ENCODE measurements around the gene LLGL1. TPM values are rescaled to one million over a fixed set of nuclear protein-coding genes. Genes with fewer than 3 reads are reported as not detected.
A peak's percentile ranks its signal among the peaks of the same experiment; 100 is the strongest.

Gene LLGL1
- total RNA-seq, 3 donors from 2014 or later, result 18.1 to 19.8 (median 19.0) TPM

DNA sequence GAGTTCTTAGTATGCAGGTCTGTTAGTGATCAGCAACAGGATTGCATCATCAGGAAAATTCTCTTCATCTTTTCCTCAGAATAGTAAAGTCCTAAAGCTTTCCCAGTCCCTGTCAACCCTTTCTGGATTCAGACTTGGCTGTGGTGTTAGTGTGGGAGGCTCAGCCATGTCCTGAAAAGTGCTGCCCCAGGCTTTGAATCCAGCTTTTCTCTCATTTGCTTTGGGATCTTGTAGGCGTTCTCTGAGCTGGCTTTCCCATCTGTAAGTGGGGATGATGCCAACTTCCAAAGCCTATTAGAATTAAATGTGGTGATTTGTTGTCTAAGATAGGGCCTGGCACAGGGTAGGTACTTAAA is 38.8 kb upstream of the LLGL1 start:
- no peak for DNase-seq
- Mint-ChIP-seq H3K36me3 (ENCODE audit: insufficient read depth) (peaks cover 27% of the 10 kb centered on the region), H3K4me3 (peak overlapping the region; percentile 97), H3K4me1 (ENCODE audit: low read depth) (peaks cover 74% of the 10 kb centered on the region), H3K9me3 (no peaks in the 10 kb centered on the region), H3K27me3 (ENCODE audit: low read depth) (no peaks in the 10 kb centered on the region)
- no peak for ATAC-seq

DNA sequence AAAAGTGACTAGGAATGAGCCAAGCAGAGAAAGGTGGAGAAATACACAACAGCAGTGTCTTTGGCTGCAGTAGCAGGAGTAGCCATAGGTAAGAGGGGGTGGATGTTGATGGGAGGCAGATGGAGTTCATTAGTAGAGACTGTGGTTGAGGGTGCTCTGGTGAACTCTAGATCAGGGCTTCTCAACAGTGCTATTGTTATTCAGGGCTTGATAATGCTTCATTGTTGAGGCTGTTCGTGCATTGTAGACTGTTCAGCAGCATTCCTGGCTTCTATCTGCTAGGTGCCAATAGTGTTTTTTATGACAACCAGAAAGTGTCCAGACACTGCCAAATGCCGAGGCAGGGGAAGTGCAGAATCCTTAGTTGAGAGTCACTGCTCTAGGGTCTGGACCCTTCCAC is 38.2 kb upstream of the LLGL1 start:
- DNase-seq, result no peak
- Mint-ChIP-seq H3K27me3 (ENCODE audit: low read depth) (no peaks in the 10 kb centered on the region), H3K36me3 (ENCODE audit: insufficient read depth) (peaks cover 27% of the 10 kb centered on the region), H3K9me3 (no peaks in the 10 kb centered on the region), H3K4me3 (peak overlapping the region; percentile 97), H3K4me1 (ENCODE audit: low read depth) (peaks cover 72% of the 10 kb centered on the region)
- no peak for ATAC-seq

DNA sequence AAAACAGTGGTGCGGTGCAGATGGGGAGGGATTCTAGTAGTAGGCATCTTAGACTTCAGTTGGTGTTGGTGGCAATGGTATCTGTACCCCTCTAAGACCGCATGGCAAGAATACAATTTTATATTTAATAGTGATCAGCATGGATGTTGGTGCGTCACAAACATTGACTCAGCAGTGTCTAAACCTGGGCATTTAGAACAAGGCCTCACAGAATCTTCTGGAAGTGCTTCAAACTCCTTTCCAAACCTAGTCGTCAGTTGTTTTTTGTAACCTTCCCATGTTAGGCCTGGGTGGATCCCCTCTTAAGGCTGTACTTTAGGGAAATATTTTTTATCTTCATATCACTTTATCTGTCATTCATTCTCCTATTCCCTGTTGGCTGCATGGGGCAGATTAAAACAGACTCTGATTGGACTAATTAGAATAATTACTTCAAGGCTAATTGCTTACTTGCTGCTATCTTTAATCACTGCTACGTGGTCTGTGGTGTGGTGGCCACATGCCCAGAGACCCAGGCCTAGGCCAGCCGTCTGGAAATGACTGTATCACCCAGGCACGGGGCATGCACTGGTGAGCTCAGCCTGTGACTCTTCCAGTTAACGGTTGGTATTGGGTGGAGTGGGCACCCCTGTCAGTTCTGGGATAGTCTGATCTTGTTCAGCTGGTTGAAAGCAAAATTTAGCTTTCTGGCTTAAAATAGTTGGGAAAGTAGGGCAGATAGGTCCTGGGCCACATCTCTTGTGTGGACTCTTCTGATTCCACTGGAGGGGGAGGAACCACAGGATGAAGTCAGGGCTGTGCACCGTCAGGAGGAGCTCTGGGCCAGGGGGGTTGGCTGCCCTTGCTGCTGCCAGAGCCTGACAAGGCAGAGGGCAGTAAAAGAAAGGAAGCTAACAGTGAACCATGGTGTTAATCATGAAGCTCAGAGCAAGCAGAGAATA is 37.3 kb upstream of the LLGL1 start:
- Mint-ChIP-seq H3K4me1 (ENCODE audit: low read depth) (peaks cover 69% of the 10 kb centered on the region), H3K4me3 (peak overlapping the region; percentile 97), H3K27me3 (ENCODE audit: low read depth) (no peaks in the 10 kb centered on the region), H3K9me3 (no peaks in the 10 kb centered on the region), H3K36me3 (ENCODE audit: insufficient read depth) (peaks cover 30% of the 10 kb centered on the region)
- no peak for ATAC-seq
- DNase-seq, result no peak

- Mint-ChIP-seq H3K36me3 (ENCODE audit: insufficient read depth) (peaks cover 37% of the 10 kb centered on the region), H3K4me1 (ENCODE audit: low read depth) (peaks cover 79% of the 10 kb centered on the region), H3K4me3 (no peak overlapping the region), H3K27me3 (ENCODE audit: low read depth) (no peaks in the 10 kb centered on the region), H3K9me3 (no peaks in the 10 kb centered on the region)
- ATAC-seq (no peak), DNase-seq (no peak)
These were observed 34.7 kb upstream of the LLGL1 start for GRCh38 chr17:18190628-18191235.

- Mint-ChIP-seq H3K27me3 (ENCODE audit: low read depth) (no peaks in the 10 kb centered on the region), H3K4me3 (no peak overlapping the region), H3K9me3 (no peaks in the 10 kb centered on the region), H3K4me1 (ENCODE audit: low read depth) (peaks cover 77% of the 10 kb centered on the region), H3K36me3 (ENCODE audit: insufficient read depth) (peaks cover 37% of the 10 kb centered on the region)
- ATAC-seq (no peak), DNase-seq (no peak)
These were observed 34.2 kb upstream of the LLGL1 start for GRCh38 chr17:18191236-18191667.

DNA sequence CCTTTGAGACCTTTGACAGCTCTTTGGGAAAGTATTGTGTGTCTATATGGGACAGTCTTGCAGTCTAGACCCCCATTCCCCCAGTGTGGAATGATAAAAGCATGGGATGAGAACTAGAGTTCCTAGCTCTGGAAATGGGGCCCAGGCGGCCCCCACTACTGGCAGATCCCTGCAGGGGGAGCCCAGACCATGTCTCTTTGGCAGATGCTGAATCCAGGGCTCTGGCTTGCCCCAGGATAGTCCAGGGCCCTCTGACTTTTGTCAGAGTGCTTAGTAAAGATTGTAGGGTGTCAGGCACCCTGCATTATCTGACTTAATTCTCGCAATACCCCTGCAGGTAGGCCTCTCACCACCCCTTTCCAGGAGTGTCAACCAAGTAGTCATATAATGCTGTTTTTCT is 33.5 kb upstream of the LLGL1 start:
- ATAC-seq (peak in 1 of 2 donors; percentile 53), DNase-seq (no peak)
- no peaks in the 10 kb centered on the region for H3K9me3 Mint-ChIP-seq
- H3K4me3 Mint-ChIP-seq, result no peak overlapping the region
- H3K36me3 Mint-ChIP-seq (ENCODE audit: insufficient read depth), result peaks cover 36% of the 10 kb centered on the region
- H3K27me3 Mint-ChIP-seq (ENCODE audit: low read depth), result no peaks in the 10 kb centered on the region
- peaks cover 75% of the 10 kb centered on the region for H3K4me1 Mint-ChIP-seq (ENCODE audit: low read depth)

GRCh38 chr17:18194394-18194793 is 31.0 kb upstream of the LLGL1 start:
- H3K36me3 Mint-ChIP-seq (ENCODE audit: insufficient read depth), result peaks cover 35% of the 10 kb centered on the region
- DNase-seq, result no peak
- no peak overlapping the region for H3K4me3 Mint-ChIP-seq
- peaks cover 73% of the 10 kb centered on the region for H3K4me1 Mint-ChIP-seq (ENCODE audit: low read depth)
- no peak for ATAC-seq
- no peaks in the 10 kb centered on the region for H3K9me3 Mint-ChIP-seq
- no peaks in the 10 kb centered on the region for H3K27me3 Mint-ChIP-seq (ENCODE audit: low read depth)

GRCh38 chr17:18194804-18195203 is 30.6 kb upstream of the LLGL1 start:
- Mint-ChIP-seq H3K36me3 (ENCODE audit: insufficient read depth) (peaks cover 31% of the 10 kb centered on the region), H3K4me3 (no peak overlapping the region), H3K4me1 (ENCODE audit: low read depth) (peaks cover 69% of the 10 kb centered on the region), H3K9me3 (no peaks in the 10 kb centered on the region), H3K27me3 (ENCODE audit: low read depth) (no peaks in the 10 kb centered on the region)
- DNase-seq (no peak), ATAC-seq (no peak)

- H3K4me1 Mint-ChIP-seq (ENCODE audit: low read depth), result peaks cover 68% of the 10 kb centered on the region
- H3K9me3 Mint-ChIP-seq, result no peaks in the 10 kb centered on the region
- ATAC-seq (no peak), DNase-seq (no peak)
- H3K27me3 Mint-ChIP-seq (ENCODE audit: low read depth), result no peaks in the 10 kb centered on the region
- peaks cover 32% of the 10 kb centered on the region for H3K36me3 Mint-ChIP-seq (ENCODE audit: insufficient read depth)
- no peak overlapping the region for H3K4me3 Mint-ChIP-seq
These were observed 30.2 kb upstream of the LLGL1 start for GRCh38 chr17:18195246-18195645.

DNA sequence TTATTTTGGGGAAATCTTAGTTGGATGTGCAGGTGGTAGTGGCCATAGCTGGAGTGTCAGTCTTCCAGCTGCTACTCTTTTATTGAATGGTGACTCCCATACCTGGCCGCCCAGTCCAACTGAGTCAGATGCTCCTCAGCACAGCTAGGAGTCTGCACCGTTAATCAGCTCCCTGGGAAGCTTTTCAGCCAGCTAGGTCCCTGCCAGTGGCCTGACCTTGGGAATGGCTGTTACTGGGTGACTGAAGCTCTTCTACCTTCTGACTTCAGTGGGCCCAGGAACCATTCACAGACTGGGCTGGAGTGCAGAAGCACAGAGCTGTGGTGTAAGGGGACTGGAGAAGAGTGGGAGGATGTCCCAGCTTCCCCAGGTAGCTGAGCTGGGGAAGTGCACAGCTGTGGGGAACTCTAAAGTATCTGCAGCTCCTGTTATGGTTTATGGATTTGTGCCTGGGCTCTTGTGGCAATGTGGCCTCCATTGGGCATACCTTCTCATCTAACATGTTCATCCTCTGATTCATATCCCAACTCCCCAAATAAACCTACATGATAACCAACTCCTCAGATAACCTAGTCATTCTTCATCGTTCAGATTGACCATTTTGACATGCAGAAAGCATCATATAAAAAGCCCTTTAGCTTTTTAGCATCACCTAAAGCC is 27.8 kb upstream of the LLGL1 start:
- Mint-ChIP-seq H3K9me3 (no peaks in the 10 kb centered on the region), H3K27me3 (ENCODE audit: low read depth) (no peaks in the 10 kb centered on the region), H3K4me1 (ENCODE audit: low read depth) (peaks cover 51% of the 10 kb centered on the region), H3K36me3 (ENCODE audit: insufficient read depth) (peaks cover 29% of the 10 kb centered on the region), H3K4me3 (no peak overlapping the region)
- no peak for ATAC-seq
- no peak for DNase-seq

DNA sequence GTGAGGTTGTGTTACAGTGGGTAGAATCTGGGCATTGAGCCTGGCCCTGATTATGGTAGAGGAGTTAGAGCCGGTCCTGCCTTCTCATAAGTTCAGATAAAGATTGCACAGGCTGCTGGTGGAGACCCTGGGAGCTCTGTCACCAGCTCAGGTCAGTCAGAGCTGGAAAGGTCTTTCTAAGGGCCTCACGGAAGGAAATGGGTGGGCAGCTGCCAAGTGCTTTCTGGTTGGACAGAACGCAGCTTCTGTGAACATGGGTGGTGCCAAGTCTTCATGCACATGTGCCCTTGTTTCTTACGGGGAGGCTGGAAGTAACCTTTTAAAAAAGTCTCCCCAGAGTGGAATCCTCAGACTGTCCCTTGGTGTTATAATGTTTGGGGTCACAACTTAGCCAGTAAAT is 26.9 kb upstream of the LLGL1 start:
- Mint-ChIP-seq H3K4me3 (no peak overlapping the region), H3K27me3 (ENCODE audit: low read depth) (no peaks in the 10 kb centered on the region), H3K36me3 (ENCODE audit: insufficient read depth) (peaks cover 29% of the 10 kb centered on the region), H3K4me1 (ENCODE audit: low read depth) (peaks cover 50% of the 10 kb centered on the region), H3K9me3 (no peaks in the 10 kb centered on the region)
- ATAC-seq, result no peak
- DNase-seq, result no peak

GRCh38 chr17:18201108-18201507 is 24.3 kb upstream of the LLGL1 start:
- DNase-seq (no peak), ATAC-seq (no peak)
- Mint-ChIP-seq H3K27me3 (ENCODE audit: low read depth) (no peaks in the 10 kb centered on the region), H3K36me3 (ENCODE audit: insufficient read depth) (peaks cover 17% of the 10 kb centered on the region), H3K4me1 (ENCODE audit: low read depth) (peaks cover 33% of the 10 kb centered on the region), H3K4me3 (no peak overlapping the region), H3K9me3 (no peaks in the 10 kb centered on the region)

GRCh38 chr17:18203308-18203707 is 22.1 kb upstream of the LLGL1 start:
- no peaks in the 10 kb centered on the region for H3K27me3 Mint-ChIP-seq (ENCODE audit: low read depth)
- DNase-seq, result no peak
- peaks cover 18% of the 10 kb centered on the region for H3K4me1 Mint-ChIP-seq (ENCODE audit: low read depth)
- no peak overlapping the region for H3K4me3 Mint-ChIP-seq
- peaks cover 11% of the 10 kb centered on the region for H3K36me3 Mint-ChIP-seq (ENCODE audit: insufficient read depth)
- no peaks in the 10 kb centered on the region for H3K9me3 Mint-ChIP-seq
- ATAC-seq, result no peak

GRCh38 chr17:18205861-18206260 is 19.6 kb upstream of the LLGL1 start:
- H3K27me3 Mint-ChIP-seq (ENCODE audit: low read depth), result no peaks in the 10 kb centered on the region
- no peak for ATAC-seq
- no peaks in the 10 kb centered on the region for H3K9me3 Mint-ChIP-seq
- H3K4me3 Mint-ChIP-seq, result no peak overlapping the region
- H3K4me1 Mint-ChIP-seq (ENCODE audit: low read depth), result peaks cover under 1% of the 10 kb centered on the region
- H3K36me3 Mint-ChIP-seq (ENCODE audit: insufficient read depth), result peaks cover 20% of the 10 kb centered on the region
- no peak for DNase-seq
